Subcutaneous adipose tissue (tissue), 4 donors: Measurements from ENCODE around the gene AURKAIP1. TPM values are rescaled to one million over a fixed set of nuclear protein-coding genes. Genes with fewer than 3 reads are reported as not detected.

Experiments
- CTCF ChIP-seq: fragments of 450-650 bp; IDR thresholded peaks from one replicate; pipeline ENCODE4 v1.5.1; 2016; ENCODE audit warnings: low read depth, mild to moderate bottlenecking, control low read depth, antibody characterized with exemption, moderate library complexity
- total RNA-seq, 4 donors: library from RNA; depleted of rRNA; stranded (reverse); fragments of >200 nt; gene quantifications; one replicate each; pipeline ENCODE4 v1.1.0, GENCODE V29; 2016

AURKAIP1 gene
- total RNA-seq, 4 donors from 2014 or later: 53.6 to 153 (median 83.5) TPM

DNA sequence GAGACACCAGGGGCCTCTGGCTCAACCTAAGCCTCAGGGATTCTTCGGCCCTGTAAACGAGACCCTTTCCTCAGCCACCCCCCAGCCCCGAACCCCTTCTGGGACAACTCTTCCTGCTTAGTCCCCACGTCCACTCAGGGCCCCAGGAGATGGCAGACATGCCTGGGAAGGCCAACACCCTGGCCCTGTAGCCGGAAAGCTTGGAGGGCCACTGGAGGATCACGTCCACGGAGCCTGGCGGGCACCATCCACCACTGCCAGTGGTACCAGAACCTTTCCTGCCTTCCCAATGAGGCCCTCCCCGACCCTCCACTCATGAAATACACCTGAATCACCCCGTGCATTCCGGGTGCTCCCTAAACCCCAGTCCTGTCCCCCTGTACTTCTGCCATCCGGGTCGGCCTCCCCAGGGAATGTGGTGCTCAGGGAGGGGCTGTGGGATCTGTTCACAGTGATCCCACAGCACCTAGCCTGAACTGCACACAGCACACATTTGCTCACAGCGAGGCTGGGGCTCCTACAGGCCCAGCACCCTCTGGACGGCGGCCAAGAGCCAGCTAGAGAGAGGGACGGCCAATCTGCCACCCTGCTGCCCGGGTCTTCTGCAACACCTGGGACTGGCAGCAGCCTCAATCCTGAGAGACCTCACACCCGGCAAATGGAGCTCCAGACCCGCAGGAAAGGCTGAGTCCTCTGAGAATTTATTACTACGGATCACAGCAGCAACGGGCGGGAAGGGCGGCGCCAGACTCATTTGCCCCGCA is 1.8 kb downstream of the AURKAIP1 start:
- no peak for TF ChIP-seq CTCF

GRCh38 chr1:1371746-1372711 is 3.0 kb downstream of the AURKAIP1 start:
- TF ChIP-seq CTCF: no peak

DNA sequence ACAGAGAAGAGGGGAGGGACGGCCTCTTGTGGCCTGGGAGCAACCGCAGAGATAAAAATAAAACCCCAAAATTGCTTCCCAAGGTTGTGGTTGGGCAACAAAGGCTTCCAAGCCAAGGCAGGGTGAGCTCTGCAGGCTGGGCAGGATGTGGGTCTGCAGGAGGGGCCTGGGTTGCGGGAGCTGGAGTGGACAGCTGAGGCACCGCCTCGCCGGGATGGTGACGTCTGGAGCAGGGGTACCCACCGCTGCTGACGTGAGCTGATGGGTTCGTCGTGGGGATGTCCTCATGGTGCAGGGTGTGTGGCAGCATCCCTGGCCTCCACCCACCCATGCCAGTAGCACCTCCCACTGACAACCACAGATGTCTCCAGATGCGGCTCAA is 3.7 kb downstream of the AURKAIP1 start:
- TF ChIP-seq CTCF: no peak

GRCh38 chr1:1370771-1371300 is 4.2 kb downstream of the AURKAIP1 start:
- TF ChIP-seq CTCF: no peak

DNA sequence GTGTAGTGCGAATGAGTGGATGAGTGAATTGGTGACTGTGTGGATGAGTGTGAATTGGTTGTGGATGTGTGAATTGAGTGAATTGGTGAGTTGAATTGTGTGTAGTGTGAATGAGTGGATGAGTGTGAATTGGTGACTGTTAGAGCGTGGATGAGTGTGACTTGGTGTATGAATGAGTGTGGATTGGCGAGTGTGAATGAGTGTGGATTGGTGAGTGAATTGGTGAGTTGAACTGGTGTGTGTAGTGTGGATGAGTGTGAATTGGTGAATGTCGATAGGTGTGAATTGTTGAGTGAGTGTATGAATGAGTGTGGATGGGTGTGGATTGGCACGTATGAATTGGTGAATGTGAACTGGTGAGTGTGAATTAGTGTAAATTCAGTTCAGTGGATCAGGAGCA is 7.7 kb downstream of the AURKAIP1 start:
- TF ChIP-seq CTCF: no peak

- no peak for TF ChIP-seq CTCF
These were observed 8.3 kb downstream of the AURKAIP1 start for GRCh38 chr1:1366699-1367066.
